RWPE2 (cell line): ENCODE results near the gene CDHR3.

Experiments used
- ATAC-seq: fragments of 200-7000 bp; cut with Tn5 transposase; 3 replicates; pipeline ENCODE4 v1.9.1; 2021; ENCODE audit warnings: low read depth
- DNase-seq: peaks from one replicate; pipeline ENCODE4 v3.0.0-alpha.2; 2020; ENCODE audit warnings: low spot score
- H3K27ac ChIP-seq: fragments of 450-650 bp; 2 replicates; pipeline ENCODE4 v1.5.1; 2017; ENCODE audit warnings: mild to moderate bottlenecking; ENCODE audit not compliant: poor library complexity, severe bottlenecking
- H3K27me3 ChIP-seq: fragments of 250-450 bp; sonication (Bioruptor Pico); 2 replicates; pipeline ENCODE4 v1.5.1; 2021; ENCODE audit warnings: mild to moderate bottlenecking, moderate library complexity; ENCODE audit not compliant: insufficient read depth, poor library complexity, severe bottlenecking
- H3K36me3 ChIP-seq: fragments of 250-450 bp; sonication (Bioruptor Pico); 2 replicates; pipeline ENCODE4 v1.5.1; 2020; ENCODE audit warnings: low read depth, mild to moderate bottlenecking, moderate library complexity
- H3K4me1 ChIP-seq: fragments of 250-450 bp; sonication (Bioruptor Pico); 2 replicates; pipeline ENCODE4 v1.5.1; 2021; ENCODE audit warnings: mild to moderate bottlenecking, moderate library complexity; ENCODE audit not compliant: insufficient read depth, poor library complexity, severe bottlenecking
- H3K4me3 ChIP-seq: fragments of 250-450 bp; sonication (Bioruptor Pico); 2 replicates; pipeline ENCODE4 v1.5.1; 2021; ENCODE audit warnings: mild to moderate bottlenecking, moderate library complexity; ENCODE audit not compliant: severe bottlenecking
- H3K9me3 ChIP-seq: fragments of 250-450 bp; sonication (Bioruptor Pico); 2 replicates; pipeline ENCODE4 v1.5.1; 2021; ENCODE audit warnings: mild to moderate bottlenecking, moderate library complexity; ENCODE audit not compliant: severe bottlenecking
- TF ChIP-seq, protein P1 (sequence below): fragments of 450-650 bp; IDR thresholded peaks from one replicate; pipeline ENCODE4 v1.5.1; 2017; ENCODE audit warnings: mild to moderate bottlenecking, moderate library complexity; ENCODE audit not compliant: poor library complexity, severe bottlenecking

The CDHR3 gene

DNA sequence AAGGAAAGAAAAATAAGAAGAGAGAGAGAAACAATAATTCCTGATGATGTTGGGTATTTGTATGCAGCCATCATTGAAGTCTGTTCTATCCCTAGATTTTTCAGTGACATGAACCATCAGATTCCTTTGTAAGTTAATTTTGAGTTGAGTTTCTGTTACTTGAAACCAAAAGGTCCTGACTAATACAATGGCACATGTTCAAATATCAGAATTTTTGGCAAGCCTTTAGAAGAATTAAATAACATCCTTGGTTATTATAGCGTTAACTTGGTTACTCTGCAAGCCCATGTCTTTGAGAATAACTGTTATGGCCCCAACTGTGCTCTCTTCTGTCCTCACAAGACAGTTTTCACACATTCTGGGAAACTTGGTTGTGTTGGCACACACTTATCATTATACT, 82.5 kb downstream of the CDHR3 start:
- peaks cover 13% of the 10 kb centered on the region for H3K4me1 ChIP-seq
- H3K9me3 ChIP-seq = no peaks in the 10 kb centered on the region
- TF ChIP-seq, protein P1, sequence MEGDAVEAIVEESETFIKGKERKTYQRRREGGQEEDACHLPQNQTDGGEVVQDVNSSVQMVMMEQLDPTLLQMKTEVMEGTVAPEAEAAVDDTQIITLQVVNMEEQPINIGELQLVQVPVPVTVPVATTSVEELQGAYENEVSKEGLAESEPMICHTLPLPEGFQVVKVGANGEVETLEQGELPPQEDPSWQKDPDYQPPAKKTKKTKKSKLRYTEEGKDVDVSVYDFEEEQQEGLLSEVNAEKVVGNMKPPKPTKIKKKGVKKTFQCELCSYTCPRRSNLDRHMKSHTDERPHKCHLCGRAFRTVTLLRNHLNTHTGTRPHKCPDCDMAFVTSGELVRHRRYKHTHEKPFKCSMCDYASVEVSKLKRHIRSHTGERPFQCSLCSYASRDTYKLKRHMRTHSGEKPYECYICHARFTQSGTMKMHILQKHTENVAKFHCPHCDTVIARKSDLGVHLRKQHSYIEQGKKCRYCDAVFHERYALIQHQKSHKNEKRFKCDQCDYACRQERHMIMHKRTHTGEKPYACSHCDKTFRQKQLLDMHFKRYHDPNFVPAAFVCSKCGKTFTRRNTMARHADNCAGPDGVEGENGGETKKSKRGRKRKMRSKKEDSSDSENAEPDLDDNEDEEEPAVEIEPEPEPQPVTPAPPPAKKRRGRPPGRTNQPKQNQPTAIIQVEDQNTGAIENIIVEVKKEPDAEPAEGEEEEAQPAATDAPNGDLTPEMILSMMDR = no peak
- no peaks in the 10 kb centered on the region for H3K27me3 ChIP-seq
- no peak for ATAC-seq
- no peak overlapping the region for H3K4me3 ChIP-seq
- H3K36me3 ChIP-seq = no peaks in the 10 kb centered on the region
- H3K27ac ChIP-seq = no peak overlapping the region
- DNase-seq = no peak

GRCh38 chr7:106047184-106047583, 84.1 kb downstream of the CDHR3 start:
- Histone ChIP-seq H3K4me3 (no peak overlapping the region), H3K27me3 (no peaks in the 10 kb centered on the region), H3K27ac (no peak overlapping the region), H3K36me3 (no peaks in the 10 kb centered on the region), H3K9me3 (no peaks in the 10 kb centered on the region), H3K4me1 (peaks cover 18% of the 10 kb centered on the region)
- ATAC-seq (no peak), DNase-seq (no peak)
- TF ChIP-seq, protein P1 = no peak

DNA sequence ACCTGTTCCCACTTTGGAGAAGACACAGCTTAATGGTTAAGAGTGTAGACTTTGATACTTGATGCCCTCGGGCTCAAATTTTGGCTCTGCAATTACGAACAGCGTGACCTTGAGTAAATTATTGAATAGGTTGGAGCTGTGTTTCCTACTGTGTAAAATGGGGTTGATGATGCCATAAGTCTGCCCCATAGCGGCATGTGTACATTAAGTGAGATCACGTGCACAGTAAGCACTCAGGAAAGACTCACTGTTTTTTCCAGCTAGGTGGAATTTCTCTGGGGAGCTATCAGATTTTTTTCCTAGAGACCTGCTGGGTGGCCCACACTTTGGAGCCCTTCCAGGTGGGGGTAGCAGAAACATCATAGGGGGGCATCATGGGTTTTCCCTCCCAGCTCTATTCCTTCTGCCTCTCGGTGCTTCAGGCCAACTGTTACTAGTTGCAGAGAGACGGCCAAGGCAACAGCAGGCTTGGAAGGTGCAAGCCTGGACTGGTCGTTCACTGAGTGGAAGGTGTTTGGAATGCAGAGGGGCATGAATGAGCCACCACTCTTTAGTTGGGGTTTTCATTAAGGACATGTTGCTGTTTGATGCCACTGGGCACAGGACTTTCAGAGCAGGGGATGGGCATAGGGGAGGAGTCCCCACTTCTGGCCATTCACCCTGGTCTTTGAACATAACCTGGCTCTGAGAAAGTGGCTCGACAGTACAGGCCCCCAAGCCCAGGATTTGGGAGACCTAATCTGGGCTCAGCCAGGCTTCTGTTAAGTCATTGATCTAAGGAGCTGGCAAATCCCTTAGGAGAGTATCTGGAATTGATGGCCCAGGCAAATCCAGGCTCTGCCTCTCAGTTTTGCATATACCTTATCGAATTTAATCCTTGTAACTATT, 85.0 kb downstream of the CDHR3 start:
- H3K27ac ChIP-seq = no peak overlapping the region
- H3K9me3 ChIP-seq = no peaks in the 10 kb centered on the region
- peaks cover 18% of the 10 kb centered on the region for H3K4me1 ChIP-seq
- no peaks in the 10 kb centered on the region for H3K36me3 ChIP-seq
- no peaks in the 10 kb centered on the region for H3K27me3 ChIP-seq
- ATAC-seq (peak; percentile 57), DNase-seq (no peak)
- TF ChIP-seq, protein P1 = no peak
- H3K4me3 ChIP-seq = no peak overlapping the region

GRCh38 chr7:106048706-106049020, 85.6 kb downstream of the CDHR3 start:
- Histone ChIP-seq H3K4me3 (no peak overlapping the region), H3K27me3 (no peaks in the 10 kb centered on the region), H3K9me3 (no peaks in the 10 kb centered on the region), H3K4me1 (peaks cover 18% of the 10 kb centered on the region), H3K27ac (no peak overlapping the region), H3K36me3 (no peaks in the 10 kb centered on the region)
- TF ChIP-seq, protein P1 = no peak
- DNase-seq (no peak), ATAC-seq (no peak)

DNA sequence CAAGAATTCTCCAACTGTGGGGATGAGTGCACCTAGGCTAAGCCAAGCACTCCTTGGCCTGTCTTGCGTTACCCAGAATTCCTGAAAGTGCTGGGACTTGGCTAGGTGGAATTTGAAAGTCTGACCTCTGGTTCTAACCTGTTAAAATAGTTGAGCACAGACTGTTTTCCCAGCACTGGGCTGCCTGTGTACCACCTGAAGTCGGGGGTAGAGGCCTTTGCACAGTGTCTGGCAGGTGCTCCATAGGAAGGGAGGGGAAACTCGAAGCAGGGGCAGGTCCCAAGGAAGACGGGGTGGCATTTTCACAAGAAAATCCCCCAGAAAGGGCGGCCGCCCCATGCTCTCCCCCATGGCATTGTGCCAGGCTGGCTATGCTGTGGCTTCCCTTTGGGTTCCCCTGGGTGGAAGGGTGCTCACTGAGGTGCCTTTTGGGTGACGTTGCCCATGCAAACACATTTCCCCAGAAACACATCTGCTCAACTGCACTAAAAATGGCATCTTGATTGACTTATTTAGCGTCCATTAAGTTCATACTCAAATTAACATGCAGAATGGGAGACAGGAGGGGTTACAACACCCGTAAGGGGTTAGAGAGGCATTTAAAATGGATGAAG, 86.2 kb downstream of the CDHR3 start:
- no peak for ATAC-seq
- H3K27ac ChIP-seq = no peak overlapping the region
- H3K4me3 ChIP-seq = no peak overlapping the region
- no peaks in the 10 kb centered on the region for H3K9me3 ChIP-seq
- TF ChIP-seq, protein P1 = no peak
- no peak for DNase-seq
- peaks cover 18% of the 10 kb centered on the region for H3K4me1 ChIP-seq
- H3K36me3 ChIP-seq = no peaks in the 10 kb centered on the region
- no peaks in the 10 kb centered on the region for H3K27me3 ChIP-seq
